ENCODE data around the gene C16orf54.

GRCh38 chr16:29794231-29794710 is 48.5 kb upstream of the C16orf54 start:
- TF ChIP-seq EZH2 (IDR thresholded peaks at IDR 0.05; ENCODE audit: borderline replicate concordance, low read depth, low read length, severe bottlenecking) (no peak), CTCF (IDR thresholded peaks at IDR 0.05; ENCODE audit: borderline replicate concordance, extremely low read depth, low read length, poor library complexity, severe bottlenecking) (no peak)

All from DND-41 (cell line).